ENCODE measurements around the gene SLC2A9. TPM values are rescaled to one million over a fixed set of nuclear protein-coding genes. Genes with fewer than 3 reads are reported as not detected.
"Not testable (repeated sequence)": the region's sequence is repeated elsewhere in the genome, so short reads cannot be mapped to it uniquely, and the experiment has no call there.

Gene SLC2A9
- total RNA-seq, 1 donor from 2014 or later: 2.9 TPM

- DNase-seq: no peak
Measured at GRCh38 chr4:9812501-9813340, 208.6 kb downstream of the SLC2A9 start.

DNA sequence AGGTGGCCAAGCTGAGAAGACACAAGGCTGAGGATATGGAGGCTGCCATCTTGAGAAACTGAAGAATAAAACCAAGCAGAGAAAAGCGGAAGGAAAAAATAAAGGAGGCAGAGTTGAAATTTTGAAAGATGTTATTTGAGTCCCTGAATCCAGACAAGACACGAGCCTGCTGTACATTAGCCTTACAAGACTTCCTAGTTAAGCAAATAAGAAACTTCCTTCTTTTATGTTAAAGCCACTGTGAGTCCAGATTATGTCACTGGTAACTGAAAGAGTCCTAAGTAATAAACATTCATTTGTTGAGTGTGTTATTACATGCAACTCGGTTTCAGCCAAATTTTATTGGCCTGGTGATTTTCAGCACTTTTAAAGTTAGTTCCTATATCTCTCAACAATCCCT, 209.5 kb downstream of the SLC2A9 start:
- DNase-seq: no peak

DNA sequence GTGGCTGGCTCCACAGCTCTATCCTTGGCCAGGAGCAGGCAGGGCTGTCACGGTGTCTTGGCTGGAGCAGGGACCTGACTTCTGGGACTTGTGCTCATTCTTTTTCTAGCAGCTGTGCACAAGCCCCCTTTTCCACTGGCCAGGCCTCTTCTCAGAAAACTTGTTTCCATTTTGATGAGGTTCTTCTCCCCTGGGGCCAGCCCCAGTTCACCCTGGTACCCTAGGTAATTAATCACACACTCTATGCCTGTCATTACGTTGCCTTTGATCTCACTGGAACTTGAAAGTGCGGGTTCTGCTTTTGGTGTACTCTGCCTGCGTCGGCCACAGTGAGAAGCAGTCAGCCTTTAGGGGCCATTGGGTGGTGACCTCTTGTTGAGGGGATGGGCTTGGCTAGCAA, 213.2 kb downstream of the SLC2A9 start:
- no peak for DNase-seq

- no peak for DNase-seq
Measured at GRCh38 chr4:9804918-9805317, 216.4 kb downstream of the SLC2A9 start.

DNA sequence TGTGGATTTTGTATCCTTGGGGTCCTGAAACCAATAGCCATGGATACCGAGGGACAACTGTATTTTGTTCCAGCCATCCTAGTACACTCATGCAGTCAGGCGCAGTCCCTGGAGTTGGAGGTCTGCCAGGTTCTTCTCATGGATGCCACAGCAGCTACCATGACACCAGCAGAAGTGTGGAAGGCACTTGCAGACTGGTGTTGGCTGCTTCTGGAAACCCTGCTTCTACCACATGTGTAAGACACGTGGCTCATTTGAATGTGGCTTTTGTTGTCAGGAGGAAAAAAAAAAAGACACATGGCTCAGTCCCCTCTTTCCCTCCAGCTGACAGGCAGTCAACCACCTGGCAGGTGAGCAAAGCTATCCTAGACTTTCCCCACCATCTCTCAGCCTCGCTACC, 220.4 kb downstream of the SLC2A9 start:
- no peak for DNase-seq

- not testable (repeated sequence) for DNase-seq
Measured at GRCh38 chr4:9796641-9797040, 224.7 kb downstream of the SLC2A9 start.

DNA sequence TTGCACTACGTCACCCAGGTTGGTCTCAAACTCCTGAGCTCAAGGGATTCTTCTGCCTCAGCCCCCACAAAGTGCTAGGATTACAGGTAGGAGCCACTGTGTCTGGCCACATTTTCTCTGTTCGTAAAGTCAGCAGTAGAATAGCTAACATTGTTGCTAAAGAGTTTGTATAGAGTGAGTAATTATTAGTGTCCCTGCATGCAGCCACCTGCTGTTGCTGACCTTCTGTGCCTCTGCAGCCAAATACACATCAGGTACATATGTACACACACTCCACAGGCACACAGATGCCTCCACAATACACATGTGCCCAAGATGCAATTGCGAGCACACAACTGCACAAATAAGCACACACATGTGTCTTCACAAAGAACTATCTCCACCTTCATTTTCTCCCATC, 228.9 kb downstream of the SLC2A9 start:
- DNase-seq: no peak

- DNase-seq: not testable (repeated sequence)
Measured at GRCh38 chr4:9785891-9786290, 235.4 kb downstream of the SLC2A9 start.

GRCh38 chr4:9782136-9782436, 239.2 kb downstream of the SLC2A9 start:
- DNase-seq: no peak

DNA sequence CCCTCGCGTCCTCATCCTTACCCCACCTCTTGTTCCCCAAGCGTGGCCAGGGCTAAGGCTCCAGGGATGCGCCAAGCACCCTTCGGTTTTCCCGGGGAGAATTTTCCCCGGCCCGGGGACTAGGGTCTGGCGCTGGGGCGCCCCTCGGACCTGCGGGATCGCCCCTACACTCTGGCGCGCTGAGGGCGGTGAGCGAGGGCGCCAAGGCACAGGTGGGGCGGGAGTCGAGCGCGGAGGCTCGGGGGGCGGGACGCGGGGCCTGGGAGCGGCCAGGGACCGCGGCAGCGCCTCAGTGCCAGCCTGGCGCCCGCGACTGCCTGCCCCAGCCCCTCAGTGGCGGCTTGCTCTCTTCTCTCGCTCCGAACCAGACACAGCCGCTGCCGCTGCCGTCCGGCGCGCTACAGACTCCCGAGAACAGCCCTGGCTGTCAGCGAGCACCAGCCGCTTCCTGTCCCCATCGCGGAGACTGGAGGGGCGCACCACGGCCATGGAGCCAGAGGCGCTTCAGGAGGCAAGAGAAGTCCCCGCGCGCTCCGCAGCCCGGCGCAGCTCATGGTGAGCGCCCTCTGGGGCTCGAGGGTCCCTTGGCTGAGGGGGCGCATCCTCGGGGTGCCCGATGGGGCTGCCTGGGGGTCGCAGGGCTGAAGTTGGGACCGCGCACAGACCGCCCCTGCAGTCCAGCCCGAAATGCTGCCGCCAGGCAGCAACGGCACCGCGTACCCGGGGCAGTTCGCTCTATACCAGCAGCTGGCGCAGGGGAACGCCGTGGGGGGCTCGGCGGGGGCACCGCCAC, 239.8 kb downstream of the SLC2A9 start, which contains the start of gene DRD5:
Gene DRD5, plus strand, starts transcription at position 292 of the 793 bp plus-strand sequence. Its CDS starts 396 bp downstream, at position 688.
- no peak for DNase-seq

Other genes with a start within 250 kb of the SLC2A9 start
- gene DRD5, start 239.9 kb downstream of the SLC2A9 start, total RNA-seq: not detected in 2 replicates
- gene WDR1, start 95.3 kb upstream of the SLC2A9 start, total RNA-seq: 344 and 584 TPM in 2 replicates

All from dermis blood vessel endothelial cell (primary cell).